Prostate gland (tissue), 2 donors: Measurements from ENCODE around the gene EPYC. TPM values are rescaled to one million over a fixed set of nuclear protein-coding genes. Genes with fewer than 3 reads are reported as not detected.

Experiments used
- DNase-seq: peaks from one replicate; pipeline ENCODE4 v3.0.0-alpha.2; 2019; ENCODE audit warnings: low spot score
- H3K27ac ChIP-seq, 2 donors: fragments of 200-600 bp; sonication (generic); 2 replicates each; pipeline ENCODE4 v1.5.1; 2017 to 2019
- H3K27me3 ChIP-seq: fragments of 200-600 bp; sonication (generic); replicated peaks from 2 replicates; pipeline ENCODE4 v1.5.1; 2019; ENCODE audit not compliant: insufficient read depth
- H3K36me3 ChIP-seq, 2 donors: fragments of 200-600 bp; sonication (generic); 1 replicate in 1 of 2; 2 replicates in 1 of 2; pipeline versions ENCODE4 v1.5.1 to v1.8.1; 2017 to 2019
- H3K4me1 ChIP-seq: fragments of 200-600 bp; sonication (generic); replicated peaks from 2 replicates; pipeline ENCODE4 v1.5.1; 2019
- H3K4me3 ChIP-seq, 2 donors: fragments of 200-600 bp; sonication (generic); 2 replicates each; pipeline ENCODE4 v1.5.1; 2017 to 2019
- H3K9me3 ChIP-seq: fragments of 200-600 bp; sonication (generic); 2 replicates; pipeline ENCODE4 v1.5.1; 2017
- CTCF ChIP-seq, 4 experiments: fragments of 200-600 bp in 2 of 4; fragments of 450-650 bp in 2 of 4; sonication (generic) in 2 of 4; IDR thresholded peaks; 1 replicate in 3 of 4; 2 replicates in 1 of 4; pipeline ENCODE4 v1.5.1; 2016 to 2019; ENCODE audit warnings: antibody characterized with exemption in 4 of 4, mild to moderate bottlenecking in 2 of 4, moderate library complexity in 2 of 4
- POLR2A ChIP-seq: fragments of 450-650 bp; IDR thresholded peaks from one replicate; pipeline ENCODE4 v1.6.1; 2016; ENCODE audit warnings: antibody characterized with exemption, mild to moderate bottlenecking
- POLR2AphosphoS5 ChIP-seq: sonication (generic); formaldehyde crosslinking; IDR thresholded peaks from one replicate; pipeline ENCODE4 v1.6.1; 2017; ENCODE audit warnings: antibody characterized with exemption
- WGBS: methylation state at CpG from one replicate; pipeline ENCODE4 v1.1.5; 2018; 5-methylcytosine and 5-hydroxymethylcytosine counted together
- intact Hi-C: fragments of 100-400 bp; cut with DNase I; formaldehyde crosslinking; loops from one replicate; pipeline ENCODE4 v1.14.2; 2022
- total RNA-seq, 2 donors: library from RNA; depleted of rRNA; stranded (reverse); fragments of >200 nt; gene quantifications; one replicate each; pipeline ENCODE4 v1.1.0, GENCODE V29; 2016

EPYC gene
- total RNA-seq, 2 donors from 2014 or later: not detected

DNA sequence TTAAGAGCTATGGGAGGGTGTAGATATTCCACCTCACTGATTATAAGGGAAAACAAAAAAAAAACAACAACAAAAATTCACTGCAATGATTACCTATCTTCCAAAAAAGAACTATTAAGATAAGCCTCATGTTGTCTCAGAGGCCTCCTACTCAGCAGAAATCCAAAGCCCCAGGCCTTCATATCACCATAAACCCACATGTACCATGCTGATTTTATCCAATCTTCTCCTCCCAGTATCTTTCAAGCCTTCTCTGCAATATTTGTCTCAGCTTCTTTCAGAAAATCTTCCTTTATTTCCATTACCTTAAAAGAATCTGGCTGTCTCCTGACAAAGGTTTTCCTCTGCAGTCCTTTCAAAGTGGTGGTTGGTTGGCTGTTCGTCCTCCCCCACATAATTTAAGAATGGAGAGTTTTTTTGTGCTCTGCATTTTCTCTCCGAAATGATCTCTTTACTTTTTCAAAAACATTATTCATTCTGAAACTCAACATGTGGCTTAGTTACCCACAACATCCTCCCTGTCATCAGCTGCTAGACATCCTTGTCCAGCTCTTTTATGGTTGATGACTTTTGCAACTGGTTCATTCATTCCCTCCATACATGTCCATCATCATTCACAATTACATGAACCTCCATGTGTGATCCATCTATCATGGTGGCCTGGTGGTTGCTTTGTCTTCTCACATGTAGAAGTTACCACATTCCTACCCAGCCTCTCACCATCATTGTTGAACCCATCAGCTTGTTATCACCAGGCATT lies 2.9 kb upstream of the EPYC start:
- Histone ChIP-seq H3K36me3 (no peaks in the 10 kb centered on the region), H3K9me3 (no peaks in the 10 kb centered on the region), H3K4me1 (no peaks in the 10 kb centered on the region), H3K4me3 (no peak overlapping the region), H3K27ac (no peak overlapping the region), H3K27me3 (no peaks in the 10 kb centered on the region)
- TF ChIP-seq CTCF (IDR thresholded peaks at IDR 0.05) (no peak), POLR2A (no peak), POLR2AphosphoS5 (no peak)
- intact Hi-C loops: no loop called here
- no peak for DNase-seq
- 91% methylated on average over 2 of the region's 2 CpGs for WGBS

DNA sequence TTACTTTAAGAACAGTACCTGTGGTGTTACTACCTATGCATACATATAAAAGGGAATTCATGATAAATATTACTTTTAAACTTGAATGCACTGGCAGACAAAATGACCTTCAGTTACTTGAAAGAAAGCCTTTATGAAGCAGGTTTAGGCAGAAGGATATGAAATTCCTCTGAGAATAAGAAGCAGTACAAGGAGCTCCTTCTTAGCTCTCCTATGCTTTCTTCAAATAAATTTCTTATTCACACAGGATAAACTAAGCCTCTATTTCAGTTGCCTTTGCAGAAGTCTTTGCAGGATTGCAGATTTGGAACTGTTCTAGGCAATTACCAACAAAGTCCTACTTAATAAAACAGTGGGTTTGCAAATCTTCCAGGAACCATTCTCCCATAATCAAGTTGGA lies 1.0 kb downstream of the EPYC start:
- Histone ChIP-seq H3K27ac (no peak overlapping the region), H3K36me3 (no peaks in the 10 kb centered on the region), H3K9me3 (no peaks in the 10 kb centered on the region), H3K27me3 (no peaks in the 10 kb centered on the region), H3K4me3 (no peak overlapping the region), H3K4me1 (no peaks in the 10 kb centered on the region)
- no peak for DNase-seq
- no peak for TF ChIP-seq CTCF (IDR thresholded peaks at IDR 0.05)
- TF ChIP-seq POLR2AphosphoS5: no peak
- no peak for TF ChIP-seq POLR2A
- intact Hi-C loops: no loop called here

- DNase-seq: no peak
- WGBS: 8% methylated on average over 1 of the region's 1 CpG
- intact Hi-C loops: no loop called here
- H3K36me3 ChIP-seq: no peaks in the 10 kb centered on the region
- H3K4me3 ChIP-seq: no peak overlapping the region
- no peaks in the 10 kb centered on the region for H3K4me1 ChIP-seq
- no peak overlapping the region for H3K27ac ChIP-seq
- no peaks in the 10 kb centered on the region for H3K27me3 ChIP-seq
- no peaks in the 10 kb centered on the region for H3K9me3 ChIP-seq
- TF ChIP-seq POLR2A (no peak), CTCF (IDR thresholded peaks at IDR 0.05) (no peak), POLR2AphosphoS5 (no peak)
These were observed 3.5 kb downstream of the EPYC start for GRCh38 chr12:91001306-91001705.

GRCh38 chr12:90999966-91000365 lies 4.8 kb downstream of the EPYC start:
- Histone ChIP-seq H3K36me3 (no peaks in the 10 kb centered on the region), H3K4me1 (no peaks in the 10 kb centered on the region), H3K9me3 (no peaks in the 10 kb centered on the region), H3K27me3 (no peaks in the 10 kb centered on the region), H3K27ac (no peak overlapping the region), H3K4me3 (no peak overlapping the region)
- TF ChIP-seq POLR2A (no peak), POLR2AphosphoS5 (no peak), CTCF (IDR thresholded peaks at IDR 0.05) (no peak)
- no peak for DNase-seq
- intact Hi-C loops: no loop called here
- 97% methylated on average over 2 of the region's 2 CpGs for WGBS

DNA sequence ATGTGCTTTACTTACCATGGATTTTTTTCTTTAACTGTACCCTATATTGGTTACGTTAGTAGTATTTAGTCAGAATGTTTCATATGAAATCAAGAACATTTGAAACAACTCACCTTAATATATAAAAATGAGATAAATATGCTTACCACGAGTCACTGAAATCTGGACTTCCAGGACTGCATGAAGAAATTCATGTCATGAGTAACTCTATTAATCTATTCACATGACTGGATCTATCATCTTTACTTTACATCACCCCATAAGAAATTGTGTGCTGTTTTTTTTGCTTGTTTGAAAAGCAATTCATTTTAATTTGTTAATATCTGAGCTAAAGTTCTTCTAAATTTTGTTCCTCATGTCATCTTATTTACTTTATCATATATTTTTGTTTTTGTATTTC lies 5.2 kb downstream of the EPYC start:
- Histone ChIP-seq H3K4me3 (no peak overlapping the region), H3K36me3 (no peaks in the 10 kb centered on the region), H3K27me3 (no peaks in the 10 kb centered on the region), H3K9me3 (no peaks in the 10 kb centered on the region), H3K27ac (no peak overlapping the region), H3K4me1 (no peaks in the 10 kb centered on the region)
- no peak for TF ChIP-seq CTCF (IDR thresholded peaks at IDR 0.05)
- TF ChIP-seq POLR2A: no peak
- no peak for TF ChIP-seq POLR2AphosphoS5
- DNase-seq: no peak
- intact Hi-C loops: no loop called here
- 97% methylated on average over 2 of the region's 2 CpGs for WGBS
